Gastrocnemius medialis (tissue), 4 donors: ENCODE measurements around the gene RILP. TPM values are rescaled to one million over a fixed set of nuclear protein-coding genes. Genes with fewer than 3 reads are reported as not detected.
A peak's percentile ranks its signal among the peaks of the same experiment; 100 is the strongest.

Experiments used
- ATAC-seq, 2 donors: fragments of 150-250 bp; one replicate each; pipeline ENCODE4 v1.9.1; 2016
- DNase-seq, 2 donors: peaks; one replicate each; pipeline ENCODE4 v3.0.0-alpha.2; 2019
- H3K27ac ChIP-seq, 4 donors: fragments of 200-600 bp; sonication (generic); 1 replicate in 1 of 4; 2 replicates in 3 of 4; pipeline ENCODE4 v1.5.1; 2016 to 2018; ENCODE audit warnings: mild to moderate bottlenecking in 2 of 4, moderate library complexity in 1 of 4
- H3K27me3 ChIP-seq, 3 donors: fragments of 200-600 bp; sonication (generic) in 2 of 3; 1 replicate in 1 of 3; 2 replicates in 2 of 3; pipeline versions ENCODE4 v1.5.1 to v1.6.0; 2016 to 2019; ENCODE audit warnings: mild to moderate bottlenecking in 1 of 3, moderate library complexity in 1 of 3
- H3K36me3 ChIP-seq, 2 donors: fragments of 200-600 bp; sonication (generic) in 1 of 2; one replicate each; pipeline ENCODE4 v1.5.1; 2017 to 2018
- H3K4me1 ChIP-seq, 2 donors: fragments of 200-600 bp; sonication (generic) in 1 of 2; one replicate each; pipeline ENCODE4 v1.5.1; 2016 to 2017; ENCODE audit warnings: mild to moderate bottlenecking in 2 of 2
- H3K4me3 ChIP-seq, 4 donors: fragments of 200-600 bp; sonication (generic) in 3 of 4; 1 replicate in 1 of 4; 2 replicates in 3 of 4; pipeline ENCODE4 v1.5.1; 2016 to 2019; ENCODE audit warnings: mild to moderate bottlenecking in 2 of 4
- H3K9me3 ChIP-seq, 3 donors: fragments of 200-600 bp; sonication (generic) in 2 of 3; 1 replicate in 1 of 3; 2 replicates in 2 of 3; pipeline ENCODE4 v1.5.1; 2016 to 2019
- POLR2A ChIP-seq, 2 donors: fragments of 450-650 bp; IDR thresholded peaks; one replicate each; pipeline ENCODE4 v1.6.1; 2017; ENCODE audit warnings: antibody characterized with exemption in 2 of 2, mild to moderate bottlenecking in 2 of 2, moderate library complexity in 2 of 2
- in situ Hi-C, 4 donors: fragments of 200-750 bp; cut with MboI; loops; one replicate each; pipeline versions ENCODE4 v1.15.0 to v1.8.0; 2017; ENCODE audit warnings: low sequenced_read_pairs in 4 of 4
- intact Hi-C: fragments of 100-400 bp; cut with DNase I; formaldehyde crosslinking; loops from one replicate; pipeline ENCODE4 v1.15.1; 2023; ENCODE audit warnings: low total_unique reads
- total RNA-seq, 4 donors: library from RNA; depleted of rRNA; stranded (reverse); fragments of >200 nt; gene quantifications; one replicate each; pipeline versions ENCODE4 v1.1.0 to v1.2.3, GENCODE V29; 2016
- TF ChIP-seq, protein P1 (sequence below), 5 experiments: fragments of 450-650 bp in 3 of 5; fragments of 200-600 bp in 2 of 5; sonication (generic) in 2 of 5; IDR thresholded peaks in 4 of 5; conservative IDR thresholded peaks in 1 of 5; 1 replicate in 4 of 5; 2 replicates in 1 of 5; pipeline ENCODE4 v1.5.1; 2016 to 2019; ENCODE audit warnings: antibody characterized with exemption in 5 of 5, mild to moderate bottlenecking in 3 of 5, moderate library complexity in 3 of 5

The RILP gene
- total RNA-seq, 4 donors from 2014 or later: 45.5 to 94.7 (median 58.9) TPM

DNA sequence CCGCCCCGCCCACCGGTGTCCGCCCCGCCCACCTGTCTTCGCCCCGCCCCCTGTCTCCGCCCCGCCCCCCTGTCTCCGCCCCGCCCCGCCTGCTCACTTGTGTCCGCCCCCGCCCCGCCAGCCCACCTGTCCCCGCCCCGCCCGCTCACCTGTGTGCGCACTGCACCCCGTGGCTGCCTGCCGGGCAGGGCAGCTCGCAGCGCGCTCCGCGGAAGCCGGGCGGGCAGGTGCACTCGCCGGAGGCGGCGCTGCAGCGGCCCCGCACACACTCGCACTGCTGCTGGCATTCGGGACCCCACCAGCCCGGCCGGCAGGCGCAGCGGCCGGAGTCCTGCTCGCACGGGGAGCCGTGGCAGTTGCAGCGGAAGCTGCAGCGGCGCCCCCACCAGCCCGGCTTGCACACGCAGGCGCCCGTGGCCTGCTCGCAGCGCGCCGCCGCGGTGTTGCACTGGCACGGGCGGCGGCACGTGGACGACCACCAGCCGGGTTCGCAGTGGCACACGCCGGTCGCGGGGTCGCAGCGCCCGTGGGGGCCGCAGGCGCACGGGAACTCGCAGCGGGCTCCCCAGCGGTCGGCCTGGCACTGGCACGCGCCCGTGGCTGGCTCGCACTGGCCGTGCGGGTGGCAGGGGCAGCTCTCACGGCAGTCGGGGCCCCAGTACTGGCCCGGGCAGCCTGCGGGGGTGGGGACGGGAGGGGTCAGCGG is 6.2 kb downstream of the RILP start:
- no peaks in the 10 kb centered on the region for H3K36me3 ChIP-seq
- peak in 1 of 2 donors; percentile 26 for DNase-seq
- in situ Hi-C loops (loop anchor here in 2 of 4 donors (25.0 kb wide), 1 partner anchor 381 kb away; the partner anchor contains the start of gene BHLHA9 (in 2 of the 2)), intact Hi-C loops (loop anchor here (10.0 kb wide), 1 partner anchor 189 kb away; the partner anchor contains the start of gene CRK)
- H3K9me3 ChIP-seq: no peaks in the 10 kb centered on the region
- peak overlapping the region; percentile 40 to 55 (median 45) for H3K4me3 ChIP-seq
- H3K27ac ChIP-seq: peak overlapping the region; percentile 16 to 88 (median 78)
- peak in 1 of 2 donors; percentile 10 for ATAC-seq
- peaks cover 29 to 35% of the 10 kb centered on the region in 2 donors for H3K4me1 ChIP-seq
- no peaks in the 10 kb centered on the region for H3K27me3 ChIP-seq
- no peak for TF ChIP-seq POLR2A (IDR thresholded peaks at IDR 0.05)
- TF ChIP-seq, protein P1, sequence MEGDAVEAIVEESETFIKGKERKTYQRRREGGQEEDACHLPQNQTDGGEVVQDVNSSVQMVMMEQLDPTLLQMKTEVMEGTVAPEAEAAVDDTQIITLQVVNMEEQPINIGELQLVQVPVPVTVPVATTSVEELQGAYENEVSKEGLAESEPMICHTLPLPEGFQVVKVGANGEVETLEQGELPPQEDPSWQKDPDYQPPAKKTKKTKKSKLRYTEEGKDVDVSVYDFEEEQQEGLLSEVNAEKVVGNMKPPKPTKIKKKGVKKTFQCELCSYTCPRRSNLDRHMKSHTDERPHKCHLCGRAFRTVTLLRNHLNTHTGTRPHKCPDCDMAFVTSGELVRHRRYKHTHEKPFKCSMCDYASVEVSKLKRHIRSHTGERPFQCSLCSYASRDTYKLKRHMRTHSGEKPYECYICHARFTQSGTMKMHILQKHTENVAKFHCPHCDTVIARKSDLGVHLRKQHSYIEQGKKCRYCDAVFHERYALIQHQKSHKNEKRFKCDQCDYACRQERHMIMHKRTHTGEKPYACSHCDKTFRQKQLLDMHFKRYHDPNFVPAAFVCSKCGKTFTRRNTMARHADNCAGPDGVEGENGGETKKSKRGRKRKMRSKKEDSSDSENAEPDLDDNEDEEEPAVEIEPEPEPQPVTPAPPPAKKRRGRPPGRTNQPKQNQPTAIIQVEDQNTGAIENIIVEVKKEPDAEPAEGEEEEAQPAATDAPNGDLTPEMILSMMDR (IDR thresholded peaks at IDR 0.05 in 4 of 5, conservative IDR thresholded peaks at IDR 0.05 in 1 of 5): no peak

DNA sequence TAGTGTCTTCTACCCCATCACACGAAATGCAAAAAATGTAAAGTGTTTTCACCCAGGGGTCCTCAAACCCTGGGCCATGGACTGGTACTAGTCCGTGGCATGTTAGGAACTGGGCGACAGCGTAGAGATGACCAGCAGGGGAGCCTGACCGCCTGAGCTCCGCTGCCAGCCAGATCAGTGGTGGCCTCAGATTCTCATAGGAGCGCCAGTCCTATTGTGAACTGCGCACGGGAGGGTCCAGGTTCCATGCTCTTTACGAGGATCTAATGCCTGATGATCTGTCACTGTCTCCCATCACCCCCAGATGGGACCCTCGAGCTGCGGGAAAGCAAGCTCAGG is 8.6 kb downstream of the RILP start:
- H3K36me3 ChIP-seq: peaks cover 0 to 5% of the 10 kb centered on the region in 2 donors
- no peak for DNase-seq
- no peak for TF ChIP-seq POLR2A (IDR thresholded peaks at IDR 0.05)
- TF ChIP-seq, protein P1 (IDR thresholded peaks at IDR 0.05 in 4 of 5, conservative IDR thresholded peaks at IDR 0.05 in 1 of 5): peak in 1 of 5 experiments; percentile 19
- ATAC-seq: no peak
- intact Hi-C loops: loop anchor here (10.0 kb wide), 1 partner anchor 186 kb away; the partner anchor contains the start of gene CRK
- no peak overlapping the region for H3K27ac ChIP-seq
- in situ Hi-C loops: loop anchor here in 2 of 4 donors (25.0 kb wide), 1 partner anchor 379 kb away; the partner anchor contains the start of gene BHLHA9 (in 2 of the 2)
- peaks cover 13 to 15% of the 10 kb centered on the region in 2 donors for H3K4me1 ChIP-seq
- no peak overlapping the region for H3K4me3 ChIP-seq
- H3K9me3 ChIP-seq: no peaks in the 10 kb centered on the region
- H3K27me3 ChIP-seq: no peaks in the 10 kb centered on the region

DNA sequence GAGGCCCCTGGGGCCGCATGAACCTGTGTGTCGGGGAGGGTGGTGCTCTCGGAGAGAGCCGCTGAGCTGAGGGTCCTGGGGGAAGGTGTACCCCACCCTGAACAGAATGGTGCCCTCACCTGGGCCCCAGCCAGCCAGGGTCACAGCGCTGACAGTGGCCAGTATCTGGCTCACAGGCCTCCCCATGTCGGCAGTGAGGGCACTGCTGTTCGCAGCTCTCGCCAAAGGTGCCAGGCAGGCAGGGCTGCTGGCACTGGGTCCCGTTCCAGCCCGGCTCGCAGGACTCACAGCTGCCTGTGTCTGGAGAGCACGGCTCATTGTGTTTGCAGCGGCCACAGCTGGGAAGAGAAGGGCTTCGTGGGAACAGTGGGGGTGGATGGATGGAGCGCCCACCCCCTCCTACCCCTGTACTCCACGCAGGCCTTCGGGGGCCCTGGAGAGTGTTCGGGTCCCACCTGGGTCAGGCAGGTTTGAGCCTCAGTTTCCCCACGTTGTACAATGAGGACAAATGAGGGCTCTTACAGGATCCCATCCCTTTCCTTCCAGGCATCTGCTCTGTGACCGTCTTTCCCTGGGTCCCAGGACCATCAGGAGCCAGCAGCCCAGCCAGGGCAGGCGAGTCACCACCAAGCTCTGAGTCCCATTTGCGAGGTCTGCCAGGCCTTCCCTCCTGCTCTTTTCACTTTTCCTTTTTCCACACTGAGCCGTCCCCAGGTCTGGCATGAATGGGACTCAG is 9.2 kb downstream of the RILP start:
- H3K9me3 ChIP-seq: no peaks in the 10 kb centered on the region
- H3K27me3 ChIP-seq: no peaks in the 10 kb centered on the region
- TF ChIP-seq, protein P1 (IDR thresholded peaks at IDR 0.05 in 4 of 5, conservative IDR thresholded peaks at IDR 0.05 in 1 of 5): no peak
- TF ChIP-seq POLR2A (IDR thresholded peaks at IDR 0.05): no peak
- no peak overlapping the region for H3K4me3 ChIP-seq
- in situ Hi-C loops (loop anchor here in 2 of 4 donors (25.0 kb wide), 1 partner anchor 378 kb away; the partner anchor contains the start of gene BHLHA9 (in 2 of the 2)), intact Hi-C loops (loop anchor here (10.0 kb wide), 1 partner anchor 186 kb away; the partner anchor contains the start of gene CRK)
- no peak overlapping the region for H3K27ac ChIP-seq
- peaks cover 13% of the 10 kb centered on the region in 2 donors for H3K4me1 ChIP-seq
- peaks cover 0 to 7% of the 10 kb centered on the region in 2 donors for H3K36me3 ChIP-seq
- DNase-seq (peak in 1 of 2 donors; percentile 55), ATAC-seq (peak in 1 of 2 donors; percentile 23)

DNA sequence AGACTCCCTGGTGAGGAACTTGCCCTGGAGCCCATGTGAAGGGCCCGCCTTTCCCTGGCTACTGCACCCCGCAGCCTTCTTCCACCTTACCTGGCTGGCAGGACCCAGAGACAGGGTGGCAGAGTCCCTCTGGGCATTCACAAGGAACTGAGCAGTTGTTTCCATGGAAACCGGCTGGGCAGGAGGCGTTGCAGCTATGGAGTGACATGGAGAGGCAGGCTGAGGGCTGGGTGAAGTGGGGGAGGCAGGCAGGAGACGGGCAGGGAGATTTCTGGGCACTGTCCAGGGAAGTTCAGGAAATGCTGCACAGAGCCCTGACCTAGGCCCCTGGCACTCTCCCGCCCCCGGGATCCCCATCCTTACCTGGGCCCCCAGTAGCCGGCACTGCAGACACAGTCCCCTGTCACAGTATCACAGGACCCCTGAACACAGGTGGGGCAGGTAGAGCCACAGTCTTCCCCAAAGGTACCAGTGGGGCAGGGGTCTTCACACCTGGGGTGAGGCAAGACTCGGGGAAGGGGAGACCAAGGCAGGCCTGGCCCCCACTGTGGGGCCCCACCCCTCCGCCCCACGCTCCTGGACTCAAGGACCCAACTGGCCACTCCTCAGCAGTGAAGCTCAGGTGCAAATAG is 10.0 kb downstream of the RILP start:
- Histone ChIP-seq H3K9me3 (no peaks in the 10 kb centered on the region), H3K27ac (no peak overlapping the region), H3K36me3 (peaks cover 0 to 14% of the 10 kb centered on the region in 2 donors), H3K4me3 (no peak overlapping the region), H3K4me1 (peaks cover 13% of the 10 kb centered on the region in 2 donors), H3K27me3 (no peaks in the 10 kb centered on the region)
- intact Hi-C loops: loop anchor here (10.0 kb wide), 1 partner anchor 185 kb away; the partner anchor contains the start of gene CRK
- DNase-seq (no peak), ATAC-seq (no peak)
- TF ChIP-seq, protein P1 (IDR thresholded peaks at IDR 0.05 in 4 of 5, conservative IDR thresholded peaks at IDR 0.05 in 1 of 5): no peak
- no peak for TF ChIP-seq POLR2A (IDR thresholded peaks at IDR 0.05)
- in situ Hi-C loops: loop anchor here in 3 of 4 donors (10.0 to 25.0 kb wide), 2 partner anchors 65 to 377 kb away; partner anchors contain the start of gene BHLHA9 (in 2 of the 3)
